AG04450 (cell line): ENCODE measurements around the gene NDOR1. TPM values are rescaled to one million over a fixed set of nuclear protein-coding genes. Genes with fewer than 3 reads are reported as not detected.

Source experiments
- CTCF ChIA-PET: fragments of 300-600, 350-600 bp; formaldehyde crosslinking; extraction: SDS; loops from one replicate; lab custom pipeline; 2022; ENCODE audit warnings: antibody characterized with exemption, inconsistent platforms; lab: Charles Lee
- POLR2A ChIA-PET: fragments of 350-600 bp; formaldehyde crosslinking; extraction: SDS; loops from one replicate; lab custom pipeline; 2021; ENCODE audit warnings: antibody characterized with exemption, inconsistent platforms; lab: Yijun Ruan, JAX
- DNase-seq: peaks from one replicate; pipeline ENCODE4 v3.0.0-alpha.2; 2011; ENCODE audit warnings: low read depth, low spot score
- H3K27ac ChIP-seq: one replicate; pipeline ENCODE4 v1.5.1; 2012; ENCODE audit warnings: low read depth, low read length, control low read depth
- H3K27me3 ChIP-seq: one replicate; pipeline ENCODE4 v1.6.0; 2012; ENCODE audit warnings: low read length; ENCODE audit not compliant: control insufficient read depth, insufficient read depth
- H3K4me3 ChIP-seq: 2 replicates; pipeline ENCODE4 v1.5.1; 2011; ENCODE audit warnings: mild to moderate bottlenecking, low read depth, low read length, control low read depth
- H3K9me3 ChIP-seq: 2 replicates; pipeline ENCODE4 v1.5.1; 2012; ENCODE audit warnings: low read length; ENCODE audit not compliant: control insufficient read depth, insufficient read depth
- CTCF ChIP-seq: IDR thresholded peaks from 2 replicates; pipeline ENCODE4 v1.5.1; 2011; ENCODE audit warnings: low read depth, low read length, control low read depth, inconsistent platforms
- polyA plus RNA-seq: library from polyadenylated mRNA; depleted of rRNA; stranded (reverse); fragments of >200 nt; gene quantifications from 2 replicates; pipeline ENCODE4 v1.2.3, GENCODE V29; 2011

NDOR1 gene
- polyA plus RNA-seq, 1 experiment: 2.8 TPM

- Histone ChIP-seq H3K4me3 (no peak overlapping the region), H3K9me3 (peaks cover 2% of the 10 kb centered on the region; the same call in 1 of the 2 replicates), H3K27ac (no peak overlapping the region), H3K27me3 (peaks cover 44% of the 10 kb centered on the region)
- POLR2A ChIA-PET: interaction anchor here (0.6 kb wide), 1 partner anchor 92 kb away, joined by 8 read pairs; no protein-coding TSS in a partner anchor
- CTCF ChIA-PET: no interaction called here
- no peak for DNase-seq
- no peak for TF ChIP-seq CTCF
Measured at GRCh38 chr9:137159105-137160053, 46.1 kb upstream of the NDOR1 start.

- CTCF ChIA-PET: no interaction called here
- TF ChIP-seq CTCF: no peak
Measured at GRCh38 chr9:137160054-137160425, 45.5 kb upstream of the NDOR1 start.

GRCh38 chr9:137160716-137161557 is 44.6 kb upstream of the NDOR1 start:
- CTCF ChIA-PET: no interaction called here

More at GRCh38 chr9:137160054-137160425, 45.5 kb upstream of the NDOR1 start:
- no peak overlapping the region for H3K27ac ChIP-seq
- POLR2A ChIA-PET: interaction anchor here (0.6 kb wide), 1 partner anchor 93 kb away, joined by 8 read pairs; no protein-coding TSS in a partner anchor
- H3K4me3 ChIP-seq: no peak overlapping the region
- peaks cover 51% of the 10 kb centered on the region for H3K27me3 ChIP-seq
- DNase-seq: no peak
- peaks cover 3% of the 10 kb centered on the region; the same call in 1 of the 2 replicates for H3K9me3 ChIP-seq

GRCh38 chr9:137161558-137162486 is 43.7 kb upstream of the NDOR1 start:
- CTCF ChIA-PET: no interaction called here
- Histone ChIP-seq H3K4me3 (no peak overlapping the region), H3K9me3 (peaks cover 3% of the 10 kb centered on the region; the same call in 1 of the 2 replicates), H3K27me3 (peaks cover 60% of the 10 kb centered on the region), H3K27ac (no peak overlapping the region)
- TF ChIP-seq CTCF: no peak
- DNase-seq: no peak
- POLR2A ChIA-PET: no interaction called here

More at GRCh38 chr9:137160716-137161557, 44.6 kb upstream of the NDOR1 start:
- POLR2A ChIA-PET: no interaction called here
- no peak for TF ChIP-seq CTCF
- H3K9me3 ChIP-seq: peaks cover 3% of the 10 kb centered on the region; the same call in 1 of the 2 replicates
- no peak for DNase-seq
- H3K4me3 ChIP-seq: no peak overlapping the region
- H3K27me3 ChIP-seq: peaks cover 60% of the 10 kb centered on the region
- H3K27ac ChIP-seq: no peak overlapping the region
